Hematopoietic multipotent progenitor cell treated with erythropoietin and hydrocortisone succinate and interleukin-3 and kit ligand, for 17 days (in vitro differentiated cells): Measurements from ENCODE around the gene DZIP1L.
"Not testable (repeated sequence)": the region's sequence is repeated elsewhere in the genome, so short reads cannot be mapped to it uniquely, and the experiment has no call there.

Experiments
- DNase-seq: peaks from one replicate; pipeline ENCODE4 v3.0.0-alpha.2; 2015; ENCODE audit warnings: low spot score

Gene DZIP1L, protein sequence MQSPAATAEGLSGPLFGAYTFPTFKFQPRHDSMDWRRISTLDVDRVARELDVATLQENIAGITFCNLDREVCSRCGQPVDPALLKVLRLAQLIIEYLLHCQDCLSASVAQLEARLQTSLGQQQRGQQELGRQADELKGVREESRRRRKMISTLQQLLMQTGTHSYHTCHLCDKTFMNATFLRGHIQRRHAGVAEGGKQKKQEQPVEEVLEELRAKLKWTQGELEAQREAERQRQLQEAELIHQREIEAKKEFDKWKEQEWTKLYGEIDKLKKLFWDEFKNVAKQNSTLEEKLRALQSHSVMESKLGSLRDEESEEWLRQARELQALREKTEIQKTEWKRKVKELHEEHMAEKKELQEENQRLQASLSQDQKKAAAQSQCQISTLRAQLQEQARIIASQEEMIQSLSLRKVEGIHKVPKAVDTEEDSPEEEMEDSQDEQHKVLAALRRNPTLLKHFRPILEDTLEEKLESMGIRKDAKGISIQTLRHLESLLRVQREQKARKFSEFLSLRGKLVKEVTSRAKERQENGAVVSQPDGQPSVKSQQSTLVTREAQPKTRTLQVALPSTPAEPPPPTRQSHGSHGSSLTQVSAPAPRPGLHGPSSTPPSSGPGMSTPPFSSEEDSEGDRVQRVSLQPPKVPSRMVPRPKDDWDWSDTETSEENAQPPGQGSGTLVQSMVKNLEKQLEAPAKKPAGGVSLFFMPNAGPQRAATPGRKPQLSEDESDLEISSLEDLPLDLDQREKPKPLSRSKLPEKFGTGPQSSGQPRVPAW

GRCh38 chr3:138114988-138115971 lies at the start of gene DZIP1L:
DZIP1L (minus strand) TSS chr3:138115608; CDS start chr3:138103971, 11,637 bp downstream.
- no peak for DNase-seq

- no peak for DNase-seq
Measured at GRCh38 chr3:138165061-138165460, 49.7 kb upstream of the DZIP1L start.

DNA sequence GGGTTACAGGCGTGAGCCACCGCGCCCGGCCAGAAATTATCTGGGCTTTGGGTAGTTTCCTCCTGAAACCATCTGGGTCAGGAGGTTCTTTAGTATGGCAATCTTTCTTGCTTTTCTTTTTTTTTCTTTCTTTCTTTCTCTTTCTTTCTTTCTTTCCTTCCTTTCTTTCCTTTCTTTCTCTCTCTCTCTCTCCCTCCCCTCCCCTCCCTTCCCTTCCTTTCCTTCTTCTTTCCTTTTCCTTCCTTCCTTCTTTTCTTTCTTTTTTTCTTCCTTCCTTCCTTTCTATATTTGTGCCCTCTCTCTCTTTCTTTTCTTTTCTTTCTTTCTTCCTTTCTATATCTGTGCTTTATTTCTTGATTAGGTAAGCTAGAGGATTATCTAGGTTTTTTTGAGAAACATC lies 42.3 kb upstream of the DZIP1L start:
- no peak for DNase-seq

DNA sequence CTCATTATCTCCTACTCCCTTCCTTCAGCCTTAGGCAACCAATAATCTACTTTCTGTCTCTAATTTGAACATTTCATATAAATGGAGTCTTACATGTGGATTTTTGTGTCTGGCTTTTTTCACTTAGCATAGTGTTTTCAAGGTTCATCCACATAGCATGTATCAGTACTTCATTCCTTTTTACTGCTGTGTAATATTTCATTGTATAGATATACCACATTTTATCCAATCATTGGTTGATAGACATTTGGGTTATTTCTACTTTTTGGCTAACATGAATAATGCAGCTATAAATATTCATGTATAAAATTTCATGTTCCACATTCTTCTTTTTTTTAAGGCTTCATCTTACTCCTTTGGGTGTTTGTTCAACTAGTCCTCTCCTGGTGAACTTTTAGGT lies 39.1 kb upstream of the DZIP1L start:
- DNase-seq: no peak

DNA sequence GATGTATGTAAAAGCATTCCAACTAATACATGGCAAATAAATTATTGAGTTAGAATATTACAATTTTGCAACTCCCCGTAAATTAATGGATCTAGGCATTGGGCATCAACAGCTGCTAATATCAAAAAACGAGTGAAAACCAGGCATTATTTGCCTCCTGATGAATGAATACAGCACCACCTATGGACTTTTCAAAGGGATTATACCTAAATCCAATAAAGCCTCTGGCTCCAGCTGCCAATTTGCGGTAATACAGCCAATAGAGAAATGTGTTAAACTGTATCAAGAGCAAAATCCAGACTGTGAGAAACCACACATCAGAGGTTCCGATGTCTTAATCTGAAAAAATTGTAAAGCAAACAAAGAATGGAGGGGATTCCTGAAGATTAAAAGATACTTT lies 33.1 kb upstream of the DZIP1L start:
- no peak for DNase-seq

GRCh38 chr3:138142181-138142580 lies 26.8 kb upstream of the DZIP1L start:
- not testable (repeated sequence) for DNase-seq

DNA sequence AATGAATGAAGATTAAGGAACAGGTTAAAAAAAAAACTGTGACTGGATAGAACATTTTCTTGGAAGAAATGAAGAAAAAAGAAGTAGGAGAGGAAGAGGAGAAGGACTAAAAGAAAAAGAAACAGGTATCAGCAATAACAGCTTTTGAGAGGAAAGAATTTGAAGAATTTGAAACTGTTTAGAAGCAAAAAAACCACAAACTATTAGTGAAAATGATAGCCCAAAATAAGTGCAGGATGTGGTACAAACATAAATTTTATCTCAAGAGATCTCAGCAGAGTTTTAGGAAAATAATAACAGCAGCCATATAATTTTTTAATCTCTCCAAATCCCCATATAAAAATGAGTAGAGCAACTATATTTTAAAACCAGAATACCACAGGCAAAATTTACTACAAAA lies 25.5 kb upstream of the DZIP1L start:
- DNase-seq: no peak

GRCh38 chr3:138139691-138140090 lies 24.3 kb upstream of the DZIP1L start:
- DNase-seq: no peak

- DNase-seq: no peak
Measured at GRCh38 chr3:138137861-138138260, 22.5 kb upstream of the DZIP1L start.

GRCh38 chr3:138136201-138136600 lies 20.8 kb upstream of the DZIP1L start:
- no peak for DNase-seq

DNA sequence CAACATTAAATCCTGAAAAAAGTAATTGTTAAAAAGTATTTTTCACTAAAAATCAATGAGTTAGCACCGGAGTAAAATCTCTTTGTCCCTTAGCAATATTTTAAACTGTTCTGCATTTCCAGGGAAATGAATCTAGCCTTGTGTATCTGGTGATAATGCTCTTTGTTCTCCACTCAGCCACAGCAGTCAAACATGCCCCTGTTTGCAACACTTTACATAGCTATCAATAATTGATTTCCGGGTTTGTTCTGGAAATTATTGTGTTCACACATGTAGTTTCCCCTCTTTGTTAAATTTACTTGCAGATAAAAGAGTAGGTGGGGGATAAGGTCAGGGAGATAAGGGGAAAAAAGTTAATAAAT lies 20.4 kb upstream of the DZIP1L start:
- DNase-seq: no peak

DNA sequence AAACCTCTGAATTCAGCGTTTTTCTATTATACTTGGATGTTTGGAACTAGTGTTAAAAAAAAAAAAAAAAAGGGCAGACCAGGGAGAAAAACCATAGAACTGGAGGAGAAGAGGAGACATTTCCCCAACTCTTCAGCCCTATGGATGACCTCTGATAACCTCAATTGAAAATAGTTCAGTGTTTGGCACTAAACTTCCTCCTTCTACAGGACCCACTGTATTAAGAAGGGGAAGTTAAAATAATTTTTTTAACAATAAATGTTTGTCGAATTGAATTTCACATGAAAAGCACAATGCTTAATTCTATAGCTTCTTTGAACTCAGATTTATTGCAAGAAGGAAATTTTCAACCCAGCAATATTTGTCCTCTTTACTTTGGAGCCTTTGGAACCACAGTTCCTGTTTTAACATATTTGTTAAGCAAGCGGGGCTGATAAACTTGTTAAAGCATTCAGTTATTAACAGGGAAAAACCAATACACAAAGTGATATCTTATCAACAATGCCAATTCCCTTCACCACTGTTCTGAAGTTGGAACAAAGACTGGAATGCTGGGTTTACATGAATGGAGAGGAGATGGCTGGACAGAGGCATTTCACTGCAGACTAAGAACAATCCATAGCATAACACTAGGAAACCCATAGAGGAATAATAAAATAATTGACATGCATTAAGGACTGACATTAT lies 19.9 kb upstream of the DZIP1L start:
- DNase-seq: no peak

DNA sequence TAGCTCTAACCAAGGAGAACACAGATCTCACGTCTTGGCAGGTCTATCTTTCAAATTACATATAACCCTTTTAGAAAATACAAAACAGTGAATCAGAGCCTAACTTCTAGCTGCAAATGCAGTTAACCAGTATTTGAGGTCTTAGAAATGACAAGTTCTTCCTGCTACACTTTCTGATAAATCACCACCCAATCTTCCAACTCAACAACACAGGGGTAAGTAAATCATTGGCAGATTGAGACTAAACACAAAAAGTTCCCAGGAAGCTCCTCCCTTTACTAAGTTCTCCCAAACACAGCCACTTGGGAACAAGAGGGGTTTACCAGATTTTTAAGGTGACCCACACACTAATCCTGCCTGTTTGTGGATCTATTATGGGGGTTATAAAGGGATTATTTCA lies 16.8 kb upstream of the DZIP1L start, which contains the start of gene A4GNT:
Gene A4GNT (minus strand): TSS at position 152 of the 400 bp plus-strand sequence. CDS start 1,134 bp downstream, outside the sequence.
- no peak for DNase-seq

- DNase-seq: no peak
Measured at GRCh38 chr3:138127636-138128365, 12.4 kb upstream of the DZIP1L start.

DNA sequence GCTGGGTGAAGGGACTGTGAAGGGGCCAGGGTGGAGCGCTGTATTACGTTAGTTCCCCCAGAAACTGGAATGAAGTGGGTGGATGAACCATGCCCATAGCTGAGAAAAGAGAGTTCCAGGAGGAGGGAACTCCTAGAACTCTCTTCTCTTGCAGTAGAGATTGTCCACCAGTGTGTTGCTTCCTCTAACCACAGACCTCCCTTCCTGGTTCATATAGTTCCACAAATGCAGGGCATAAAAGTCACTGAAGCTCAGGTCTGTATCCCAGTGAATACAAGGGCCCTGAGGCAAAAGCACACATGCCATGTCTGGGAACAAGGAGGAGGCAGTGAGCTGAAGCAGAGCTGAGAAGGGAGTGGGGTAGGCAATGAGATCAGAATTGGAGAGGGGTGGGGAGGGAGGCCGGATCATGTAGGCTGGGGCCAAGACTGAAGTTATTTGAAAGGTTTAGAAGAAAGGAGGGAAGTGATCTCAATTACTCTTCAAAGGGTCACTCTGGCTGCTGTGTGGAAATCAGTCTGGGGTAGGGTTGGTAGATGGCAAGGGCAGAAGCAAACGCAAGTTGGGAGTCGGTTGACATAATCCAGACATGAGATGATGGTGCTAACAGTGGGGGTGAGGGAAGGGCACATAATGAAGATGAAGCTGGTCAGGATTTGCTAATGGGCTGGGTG lies 10.3 kb upstream of the DZIP1L start:
- DNase-seq: no peak

- DNase-seq: no peak
Measured at GRCh38 chr3:138124706-138125355, 9.4 kb upstream of the DZIP1L start.

- DNase-seq: no peak
Measured at GRCh38 chr3:138124188-138124587, 8.8 kb upstream of the DZIP1L start.

DNA sequence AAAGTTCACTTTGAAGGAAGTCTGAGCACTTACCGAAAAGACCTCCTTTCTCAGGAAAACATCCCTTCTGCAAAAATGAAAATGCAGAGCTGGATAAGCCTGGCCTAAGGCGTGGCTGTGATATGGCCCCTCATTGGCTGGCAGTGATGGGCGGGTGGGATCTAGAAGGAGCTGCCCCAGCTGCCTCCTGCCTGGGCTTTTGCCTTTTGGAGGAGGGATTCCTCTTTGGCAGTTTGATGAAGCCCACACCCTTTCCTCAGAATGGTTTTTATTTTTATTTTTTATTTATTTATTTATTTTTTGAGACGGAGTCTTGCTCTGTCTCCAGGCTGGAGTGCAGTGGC lies 4.0 kb upstream of the DZIP1L start:
- DNase-seq: no peak

DNA sequence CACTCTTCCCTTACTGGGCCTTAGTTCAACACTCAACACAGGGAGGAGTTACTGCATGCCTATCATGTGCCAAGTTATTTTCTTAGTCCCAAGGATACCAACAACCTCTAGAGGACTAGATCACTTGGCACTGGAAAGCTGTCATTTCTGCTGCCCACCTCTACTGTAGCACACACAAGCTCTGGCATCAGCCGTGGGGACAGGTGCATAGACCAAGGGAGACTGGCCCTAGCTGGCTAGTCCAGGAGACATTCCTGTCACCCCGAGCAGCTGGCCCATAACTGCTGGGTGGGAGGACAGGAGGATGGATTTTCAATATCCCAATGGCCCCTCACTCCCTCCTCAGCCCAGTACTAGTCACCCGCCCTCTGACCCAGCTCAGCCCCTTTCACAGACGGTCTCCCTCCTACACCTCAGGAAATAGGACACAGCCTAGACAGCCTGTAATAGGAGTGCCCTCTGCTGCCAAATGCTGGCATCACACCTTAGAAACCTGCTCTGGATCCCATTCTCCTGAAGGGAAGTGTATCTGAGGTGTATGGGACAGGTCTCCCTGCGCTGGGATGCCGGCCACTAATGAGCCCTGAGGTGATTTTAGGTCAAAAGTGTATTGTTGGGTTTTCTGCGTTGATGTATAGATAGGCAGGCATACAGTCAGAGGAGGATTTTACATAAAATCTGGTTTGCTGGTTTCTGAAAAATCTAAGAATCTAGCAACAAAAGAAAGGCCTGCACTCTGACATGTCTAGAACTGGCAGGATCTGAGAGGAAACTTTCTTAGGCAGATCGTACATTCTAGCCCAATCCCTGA lies 3.4 kb upstream of the DZIP1L start:
- DNase-seq: peak; percentile 21
